HEK293 (cell line): ENCODE data around the gene FAM204A.

Experiments
- CTCF ChIP-seq: fragments of 450-650 bp; formaldehyde crosslinking; IDR thresholded peaks from 2 replicates; pipeline ENCODE4 v1.5.1; 2016; ENCODE audit warnings: missing biosample characterization, missing genetic modification characterization
- ZBTB6 ChIP-seq: fragments of 450-650 bp; formaldehyde crosslinking; IDR thresholded peaks from 2 replicates; pipeline ENCODE4 v1.5.1; 2017; ENCODE audit warnings: missing biosample characterization, missing genetic modification characterization

- TF ChIP-seq CTCF (no peak), ZBTB6 (no peak)
Measured at GRCh38 chr10:118304521-118304920, 37.6 kb downstream of the FAM204A start.
